Body of pancreas (tissue), 4 donors: ENCODE measurements around the gene ECD. TPM values are rescaled to one million over a fixed set of nuclear protein-coding genes. Genes with fewer than 3 reads are reported as not detected.

Source experiments
- ATAC-seq: fragments of 150-250 bp; one replicate; pipeline ENCODE4 v1.9.1; 2016
- DNase-seq, 4 donors: peaks; one replicate each; pipeline ENCODE4 v3.0.0-alpha.2; 2019
- H3K27ac ChIP-seq, 4 donors: fragments of 200-600 bp; sonication (generic); 1 replicate in 3 of 4; 2 replicates in 1 of 4; pipeline versions ENCODE4 v1.5.1 to v1.6.1; 2016 to 2019; ENCODE audit warnings: mild to moderate bottlenecking in 1 of 4, mixed read lengths in 1 of 4, moderate library complexity in 1 of 4
- H3K27me3 ChIP-seq, 2 donors: fragments of 200-600 bp; sonication (generic); one replicate each; pipeline ENCODE4 v1.6.0; 2016; ENCODE audit warnings: mild to moderate bottlenecking in 1 of 2
- H3K36me3 ChIP-seq, 2 donors: fragments of 200-600 bp; sonication (generic); replicated peaks in 1 of 2; 2 replicates each; pipeline ENCODE4 v1.5.1; 2016; ENCODE audit warnings: low read depth in 2 of 2; ENCODE audit not compliant: insufficient read depth in 1 of 2
- H3K4me1 ChIP-seq: fragments of 200-600 bp; sonication (generic); one replicate; pipeline ENCODE4 v1.6.0; 2016
- H3K4me3 ChIP-seq, 2 donors: fragments of 200-600 bp; sonication (generic); 1 replicate in 1 of 2; 2 replicates in 1 of 2; pipeline ENCODE4 v1.5.1; 2016 to 2019
- H3K9me3 ChIP-seq, 3 donors: fragments of 200-600 bp; sonication (generic); 1 replicate in 2 of 3; 2 replicates in 1 of 3; pipeline ENCODE4 v1.5.1; 2016
- POLR2A ChIP-seq, 3 donors: fragments of 450-650 bp; IDR thresholded peaks; one replicate each; pipeline ENCODE4 v1.6.1; 2016; ENCODE audit warnings: antibody characterized with exemption in 3 of 3, mild to moderate bottlenecking in 2 of 3
- WGBS, 2 donors: methylation state at CpG; one replicate each; pipeline ENCODE4 v1.1.5; 2017; 5-methylcytosine and 5-hydroxymethylcytosine counted together
- intact Hi-C: fragments of 100-400 bp; cut with DNase I; formaldehyde crosslinking; loops from one replicate; pipeline ENCODE4 v1.15.1; 2023
- total RNA-seq, 2 donors: library from RNA; depleted of rRNA; stranded (reverse); fragments of >200 nt; gene quantifications; one replicate each; pipeline ENCODE4 v1.1.0, GENCODE V29; 2016
- TF ChIP-seq, protein P1 (sequence below), 7 experiments: fragments of 450-650 bp in 4 of 7; fragments of 200-600 bp in 3 of 7; sonication (generic) in 3 of 7; IDR thresholded peaks; one replicate each; pipeline ENCODE4 v1.5.1; 2016 to 2019; ENCODE audit warnings: antibody characterized with exemption in 7 of 7

The ECD gene
- total RNA-seq, 2 donors from 2014 or later, result 14.8 to 19.8 TPM

GRCh38 chr10:73094986-73095480 lies 72.8 kb downstream of the ECD start:
- ATAC-seq (no peak), DNase-seq (no peak)
- TF ChIP-seq POLR2A (IDR thresholded peaks at IDR 0.05), result no peak
- WGBS, 2 donors, result 6% methylated on average over 5 of the region's 5 CpGs
- Histone ChIP-seq H3K4me1 (peaks cover 29% of the 10 kb centered on the region), H3K27ac (peak overlapping the region in 3 of 4 donors; percentile 88 to 93 (median 89)), H3K27me3 (no peaks in the 10 kb centered on the region), H3K9me3 (no peaks in the 10 kb centered on the region), H3K36me3 (no peaks in the 10 kb centered on the region), H3K4me3 (peak overlapping the region in 1 of 2 donors; percentile 32)
- intact Hi-C loops, result no loop called here

GRCh38 chr10:73093922-73094850 lies 73.6 kb downstream of the ECD start:
- Histone ChIP-seq H3K36me3 (no peaks in the 10 kb centered on the region), H3K9me3 (no peaks in the 10 kb centered on the region), H3K4me1 (peaks cover 29% of the 10 kb centered on the region), H3K4me3 (no peak overlapping the region), H3K27ac (no peak overlapping the region), H3K27me3 (no peaks in the 10 kb centered on the region)
- TF ChIP-seq, protein P1, sequence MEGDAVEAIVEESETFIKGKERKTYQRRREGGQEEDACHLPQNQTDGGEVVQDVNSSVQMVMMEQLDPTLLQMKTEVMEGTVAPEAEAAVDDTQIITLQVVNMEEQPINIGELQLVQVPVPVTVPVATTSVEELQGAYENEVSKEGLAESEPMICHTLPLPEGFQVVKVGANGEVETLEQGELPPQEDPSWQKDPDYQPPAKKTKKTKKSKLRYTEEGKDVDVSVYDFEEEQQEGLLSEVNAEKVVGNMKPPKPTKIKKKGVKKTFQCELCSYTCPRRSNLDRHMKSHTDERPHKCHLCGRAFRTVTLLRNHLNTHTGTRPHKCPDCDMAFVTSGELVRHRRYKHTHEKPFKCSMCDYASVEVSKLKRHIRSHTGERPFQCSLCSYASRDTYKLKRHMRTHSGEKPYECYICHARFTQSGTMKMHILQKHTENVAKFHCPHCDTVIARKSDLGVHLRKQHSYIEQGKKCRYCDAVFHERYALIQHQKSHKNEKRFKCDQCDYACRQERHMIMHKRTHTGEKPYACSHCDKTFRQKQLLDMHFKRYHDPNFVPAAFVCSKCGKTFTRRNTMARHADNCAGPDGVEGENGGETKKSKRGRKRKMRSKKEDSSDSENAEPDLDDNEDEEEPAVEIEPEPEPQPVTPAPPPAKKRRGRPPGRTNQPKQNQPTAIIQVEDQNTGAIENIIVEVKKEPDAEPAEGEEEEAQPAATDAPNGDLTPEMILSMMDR (IDR thresholded peaks at IDR 0.05), result no peak
- no peak for TF ChIP-seq POLR2A (IDR thresholded peaks at IDR 0.05)
- intact Hi-C loops, result no loop called here
- ATAC-seq (no peak), DNase-seq (no peak)
- 45 to 54% methylated on average over 2 of the region's 2 CpGs for WGBS, 2 donors

DNA sequence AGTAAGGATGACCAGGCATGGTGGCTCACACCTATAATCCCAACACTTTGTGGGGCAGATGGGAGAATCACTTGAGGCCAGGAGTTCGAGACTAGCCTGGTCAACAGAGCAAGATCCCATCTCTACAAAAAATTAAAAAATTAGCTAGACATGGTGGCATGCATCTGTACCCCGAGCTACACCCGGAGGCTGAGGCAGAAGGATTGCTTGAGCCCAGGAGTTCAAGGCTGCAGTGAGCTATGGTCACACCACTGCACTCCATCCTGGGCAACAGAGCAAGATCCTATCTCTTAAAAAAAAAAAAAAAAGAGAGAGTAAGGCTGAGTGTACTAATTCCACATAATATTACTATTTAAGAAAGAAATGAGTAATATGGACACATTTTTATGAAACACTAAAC lies 75.0 kb downstream of the ECD start:
- no peak overlapping the region for H3K4me3 ChIP-seq
- no peaks in the 10 kb centered on the region for H3K36me3 ChIP-seq
- H3K27ac ChIP-seq, result no peak overlapping the region
- intact Hi-C loops, result no loop called here
- no peak for TF ChIP-seq POLR2A (IDR thresholded peaks at IDR 0.05)
- TF ChIP-seq, protein P1 (IDR thresholded peaks at IDR 0.05), result no peak
- peaks cover 38% of the 10 kb centered on the region for H3K4me1 ChIP-seq
- WGBS, 2 donors, result 93 to 94% methylated on average over 3 of the region's 3 CpGs
- ATAC-seq (no peak), DNase-seq (no peak)
- H3K27me3 ChIP-seq, result no peaks in the 10 kb centered on the region
- H3K9me3 ChIP-seq, result no peaks in the 10 kb centered on the region

GRCh38 chr10:73088304-73088703 lies 79.5 kb downstream of the ECD start:
- H3K27ac ChIP-seq, result peak overlapping the region in 1 of 4 donors; percentile 23
- intact Hi-C loops, result no loop called here
- no peak for TF ChIP-seq POLR2A (IDR thresholded peaks at IDR 0.05)
- TF ChIP-seq, protein P1 (IDR thresholded peaks at IDR 0.05), result no peak
- H3K9me3 ChIP-seq, result no peaks in the 10 kb centered on the region
- H3K36me3 ChIP-seq, result no peaks in the 10 kb centered on the region
- ATAC-seq (peak; percentile 26), DNase-seq (no peak)
- no peak overlapping the region for H3K4me3 ChIP-seq
- no peaks in the 10 kb centered on the region for H3K27me3 ChIP-seq
- peaks cover 49% of the 10 kb centered on the region for H3K4me1 ChIP-seq

DNA sequence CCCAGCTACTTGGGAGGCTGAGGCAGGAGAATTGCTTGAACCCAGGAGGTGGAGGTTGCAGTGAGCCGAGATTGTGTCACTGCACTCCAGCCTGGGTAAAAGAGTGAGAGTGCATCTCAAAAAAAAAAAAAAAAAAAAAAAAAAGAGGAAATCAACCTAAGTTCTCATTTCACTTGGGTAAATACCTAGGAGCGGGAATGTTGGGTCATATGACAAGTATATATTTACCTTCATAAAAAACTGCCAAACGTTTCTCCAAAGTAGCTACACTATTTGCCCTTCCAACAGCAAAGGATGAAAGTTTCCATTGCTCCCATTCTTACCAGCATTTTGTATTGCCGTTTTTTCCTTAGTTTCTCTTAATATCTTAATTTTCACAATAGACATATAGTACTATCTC lies 81.0 kb downstream of the ECD start:
- no peak for TF ChIP-seq POLR2A (IDR thresholded peaks at IDR 0.05)
- TF ChIP-seq, protein P1 (IDR thresholded peaks at IDR 0.05), result no peak
- DNase-seq, result no peak
- Histone ChIP-seq H3K4me3 (no peak overlapping the region), H3K36me3 (no peaks in the 10 kb centered on the region), H3K27ac (no peak overlapping the region), H3K4me1 (peaks cover 49% of the 10 kb centered on the region), H3K9me3 (no peaks in the 10 kb centered on the region), H3K27me3 (no peaks in the 10 kb centered on the region)
- intact Hi-C loops, result no loop called here
- 23 to 34% methylated on average over 4 of the region's 4 CpGs for WGBS, 2 donors
- peak; percentile 85 for ATAC-seq
